KOPT-K1 (cell line): ENCODE data around the gene GNA12.
"Not testable (repeated sequence)": the region's sequence is repeated elsewhere in the genome, so short reads cannot be mapped to it uniquely, and the experiment has no call there.

Source experiments
- H3K27ac ChIP-seq: fragments of 200-600 bp; sonication (generic); 2 replicates; pipeline ENCODE4 v1.5.1; 2016; ENCODE audit warnings: antibody characterized with exemption, mild to moderate bottlenecking, low read depth, low read length; ENCODE audit not compliant: poor library complexity, severe bottlenecking
- H3K36me3 ChIP-seq: fragments of 200-600 bp; sonication (generic); 2 replicates; pipeline ENCODE4 v1.5.1; 2017; ENCODE audit warnings: antibody characterized with exemption, mild to moderate bottlenecking, low read length, moderate library complexity; ENCODE audit not compliant: insufficient read depth
- H3K9me3 ChIP-seq: fragments of 200-600 bp; sonication (generic); 2 replicates; pipeline ENCODE4 v1.5.1; 2017; ENCODE audit warnings: antibody characterized with exemption, low read length, mild to moderate bottlenecking; ENCODE audit not compliant: insufficient read depth, poor library complexity, severe bottlenecking

Gene GNA12

GRCh38 chr7:2758673-2759616 lies 85.2 kb downstream of the GNA12 start:
- Histone ChIP-seq H3K27ac (no peak overlapping the region), H3K36me3 (peaks cover 4% of the 10 kb centered on the region; the same call in 1 of the 2 replicates), H3K9me3 (no peaks in the 10 kb centered on the region)

DNA sequence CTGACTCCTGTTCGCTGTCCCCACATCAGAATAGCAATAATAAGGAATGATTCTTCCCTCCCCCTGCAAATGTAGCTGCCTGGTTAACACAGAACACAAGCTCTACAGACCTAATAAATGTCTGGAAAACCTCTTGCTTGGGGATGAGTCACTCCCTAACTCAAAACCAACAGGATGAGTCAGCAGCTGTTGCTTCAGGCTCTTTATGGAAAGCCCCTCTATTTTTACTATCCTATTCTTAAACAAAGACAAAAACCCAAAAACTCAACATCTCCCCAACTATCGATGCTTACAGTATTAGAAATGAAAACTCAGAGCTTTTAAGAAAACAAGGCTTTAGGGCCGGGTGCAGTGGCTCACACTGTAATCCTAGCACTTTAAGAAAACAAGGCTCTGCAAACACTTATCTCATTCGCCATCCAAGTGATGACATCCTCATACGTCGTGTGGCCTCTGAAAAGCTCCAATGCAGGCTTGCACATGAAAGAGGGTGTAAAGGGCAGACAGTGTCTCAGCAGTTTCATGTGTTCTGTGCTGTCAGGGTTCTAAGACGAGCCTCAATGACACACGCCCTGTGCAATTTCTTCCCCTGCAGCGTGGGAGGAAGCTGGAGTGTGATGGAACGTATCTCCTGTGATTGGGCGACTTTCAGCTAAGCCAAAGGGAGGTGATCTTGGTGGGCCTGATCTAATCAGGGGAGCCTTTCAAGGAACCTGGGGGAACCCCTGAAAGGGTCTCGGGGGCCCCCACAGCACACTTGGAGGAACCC lies 86.0 kb downstream of the GNA12 start:
- Histone ChIP-seq H3K9me3 (no peaks in the 10 kb centered on the region), H3K36me3 (peaks cover 4% of the 10 kb centered on the region; the same call in 1 of the 2 replicates), H3K27ac (no peak overlapping the region)

- no peaks in the 10 kb centered on the region for H3K9me3 ChIP-seq
- peaks cover 4% of the 10 kb centered on the region; the same call in 1 of the 2 replicates for H3K36me3 ChIP-seq
- no peak overlapping the region for H3K27ac ChIP-seq
Observed at GRCh38 chr7:2757361-2757903, 86.7 kb downstream of the GNA12 start.

- H3K27ac ChIP-seq, result no peak overlapping the region
- peaks cover 4% of the 10 kb centered on the region; the same call in 1 of the 2 replicates for H3K36me3 ChIP-seq
- H3K9me3 ChIP-seq, result no peaks in the 10 kb centered on the region
Observed at GRCh38 chr7:2755531-2755930, 88.6 kb downstream of the GNA12 start.

- H3K27ac ChIP-seq, result no peak overlapping the region
- H3K36me3 ChIP-seq, result peaks cover 4% of the 10 kb centered on the region; the same call in 1 of the 2 replicates
- H3K9me3 ChIP-seq, result no peaks in the 10 kb centered on the region
Observed at GRCh38 chr7:2754912-2755311, 89.2 kb downstream of the GNA12 start.

- Histone ChIP-seq H3K36me3 (peaks cover 4% of the 10 kb centered on the region; the same call in 1 of the 2 replicates), H3K27ac (no peak overlapping the region), H3K9me3 (no peaks in the 10 kb centered on the region)
Observed at GRCh38 chr7:2754086-2754485, 90.0 kb downstream of the GNA12 start.

GRCh38 chr7:2753148-2753547 lies 91.0 kb downstream of the GNA12 start:
- Histone ChIP-seq H3K9me3 (no peaks in the 10 kb centered on the region), H3K36me3 (peaks cover 4% of the 10 kb centered on the region; the same call in 1 of the 2 replicates), H3K27ac (no peak overlapping the region)

GRCh38 chr7:2751086-2751485 lies 93.0 kb downstream of the GNA12 start:
- H3K27ac ChIP-seq, result no peak overlapping the region
- no peaks in the 10 kb centered on the region for H3K9me3 ChIP-seq
- H3K36me3 ChIP-seq, result no peaks in the 10 kb centered on the region

- Histone ChIP-seq H3K9me3 (no peaks in the 10 kb centered on the region), H3K27ac (no peak overlapping the region)
Observed at GRCh38 chr7:2750004-2750407, 94.1 kb downstream of the GNA12 start.

DNA sequence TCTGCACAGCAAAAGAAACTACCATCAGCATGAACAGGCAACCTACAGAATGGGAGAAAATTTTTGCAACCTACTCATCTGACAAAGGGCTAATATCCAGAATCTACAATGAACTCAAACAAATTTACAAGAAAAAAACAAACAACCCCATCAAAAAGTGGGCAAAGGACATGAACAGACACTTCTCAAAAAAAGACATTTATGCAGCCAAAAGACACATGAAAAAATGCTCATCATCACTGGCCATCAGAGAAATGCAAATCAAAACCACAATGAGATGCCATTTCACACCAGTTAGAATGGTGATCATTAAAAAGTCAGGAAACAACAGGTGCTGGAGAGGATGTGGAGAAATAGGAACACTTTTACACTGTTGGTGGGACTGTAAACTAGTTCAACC lies 95.4 kb downstream of the GNA12 start:
- not testable (repeated sequence) for H3K36me3 ChIP-seq, H3K9me3 ChIP-seq, H3K27ac ChIP-seq

More at GRCh38 chr7:2750004-2750407, 94.1 kb downstream of the GNA12 start:
- H3K36me3 ChIP-seq, result no peaks in the 10 kb centered on the region

DNA sequence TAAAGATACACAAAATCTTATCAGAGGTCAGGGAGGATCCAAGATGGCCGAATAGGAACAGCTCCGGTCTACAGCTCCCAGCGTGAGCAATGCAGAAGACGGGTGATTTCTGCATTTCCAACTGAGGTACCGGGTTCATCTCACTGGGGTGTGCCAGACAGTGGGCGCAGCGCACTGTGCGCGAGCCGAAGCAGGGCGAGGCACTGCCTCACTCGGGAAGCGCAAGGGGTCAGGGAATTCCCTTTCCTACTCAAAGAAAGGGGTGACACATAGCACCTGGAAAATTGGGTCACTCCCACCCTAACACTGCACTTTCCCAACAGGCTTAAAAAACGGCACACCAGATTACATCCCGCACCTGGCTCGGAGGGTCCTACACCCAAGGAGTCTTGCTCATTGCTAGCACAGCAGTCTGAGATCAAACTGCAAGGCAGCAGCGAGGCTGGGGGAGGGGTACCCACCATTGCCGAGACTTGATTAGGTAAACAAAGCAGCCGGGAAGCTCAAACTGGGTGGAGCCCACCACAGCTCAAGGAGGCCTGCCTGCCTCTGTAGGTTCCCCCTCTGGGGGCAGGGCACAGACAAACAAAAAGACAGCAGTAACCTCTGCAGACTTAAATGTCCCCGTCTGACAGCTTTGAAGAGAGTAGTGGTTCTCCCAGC lies 100.5 kb downstream of the GNA12 start:
- not testable (repeated sequence) for H3K27ac ChIP-seq, H3K36me3 ChIP-seq
- peaks cover 12% of the 10 kb centered on the region for H3K9me3 ChIP-seq

- Histone ChIP-seq H3K9me3 (peaks cover 12% of the 10 kb centered on the region), H3K27ac (no peak overlapping the region), H3K36me3 (no peaks in the 10 kb centered on the region)
Observed at GRCh38 chr7:2738766-2739549, 105.2 kb downstream of the GNA12 start.

- Histone ChIP-seq H3K27ac (no peak overlapping the region), H3K9me3 (peaks cover 3% of the 10 kb centered on the region), H3K36me3 (no peaks in the 10 kb centered on the region)
Observed at GRCh38 chr7:2737771-2738540, 106.2 kb downstream of the GNA12 start.
